GM08714 (cell line): ENCODE results near the gene NDUFA8.
A peak's percentile ranks its signal among the peaks of the same experiment; 100 is the strongest.

Source experiments
- H3K4me3 ChIP-seq: fragments of 200-500 bp; sonication (Bioruptor generic); 2 replicates; pipeline ENCODE4 v1.5.1; 2014; ENCODE audit warnings: mild to moderate bottlenecking, low read length, inconsistent platforms
- ZNF274 ChIP-seq: IDR thresholded peaks from 2 replicates; pipeline ENCODE4 v1.6.1; 2012; ENCODE audit warnings: mild to moderate bottlenecking, low read depth, low read length

The NDUFA8 gene

DNA sequence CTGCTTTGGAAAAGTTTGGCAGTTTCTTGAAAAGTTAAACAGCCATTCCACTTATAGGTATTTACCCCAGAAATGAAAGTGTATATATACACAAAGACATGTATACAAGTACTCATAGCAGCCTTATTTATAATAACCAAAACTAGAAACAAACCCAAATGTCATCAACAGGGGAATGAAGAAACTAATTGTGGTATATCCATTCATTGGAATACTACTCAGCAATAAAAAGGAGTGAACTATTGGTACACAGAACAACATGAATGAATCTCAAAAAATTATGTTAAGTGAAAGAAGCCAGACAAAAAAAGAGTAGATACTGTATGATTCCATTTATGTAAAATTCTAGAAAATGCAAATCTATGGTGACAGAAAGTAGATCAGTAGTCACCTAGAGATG is 2.8 kb upstream of the NDUFA8 start:
- TF ChIP-seq ZNF274: no peak
- H3K4me3 ChIP-seq: no peak overlapping the region

DNA sequence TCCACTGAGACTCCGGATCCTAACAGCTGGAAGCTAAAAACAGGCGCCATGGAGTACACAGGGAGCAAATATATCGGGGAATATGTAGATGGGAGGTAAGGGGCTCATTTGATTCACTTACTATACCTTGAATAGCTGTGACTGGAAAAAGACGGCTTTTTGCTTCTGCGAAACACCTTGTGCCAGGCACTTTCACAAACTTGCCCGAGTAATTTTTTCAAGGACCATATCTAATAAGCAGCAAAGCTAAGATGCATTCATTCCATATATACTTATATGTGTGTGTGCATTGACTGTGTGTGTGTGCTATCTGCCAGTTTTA is 307 bp upstream of the NDUFA8 start:
- no peak for TF ChIP-seq ZNF274
- H3K4me3 ChIP-seq: peak overlapping the region; percentile 96; the same call in 1 of the 2 replicates

DNA sequence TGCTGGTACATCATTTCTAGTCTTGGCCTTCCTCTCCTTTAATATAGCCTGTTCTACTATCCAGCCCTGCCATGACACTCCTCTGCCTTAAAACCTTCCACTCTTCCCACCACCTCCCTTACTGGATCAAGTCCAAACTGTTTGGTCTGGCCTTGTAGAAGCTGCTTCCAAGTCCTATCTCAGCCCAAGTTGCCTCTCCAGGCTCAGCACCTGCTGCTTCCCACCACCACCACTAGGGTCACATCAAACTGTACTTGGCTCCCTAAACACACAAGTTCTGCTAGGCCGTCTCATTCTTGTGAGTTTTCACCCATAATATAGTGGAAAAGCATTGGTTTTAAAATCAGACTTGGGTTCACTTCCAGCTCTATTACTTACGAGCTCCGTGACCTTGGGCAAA is 1.4 kb downstream of the NDUFA8 start:
- no peak for TF ChIP-seq ZNF274
- H3K4me3 ChIP-seq: no peak overlapping the region

DNA sequence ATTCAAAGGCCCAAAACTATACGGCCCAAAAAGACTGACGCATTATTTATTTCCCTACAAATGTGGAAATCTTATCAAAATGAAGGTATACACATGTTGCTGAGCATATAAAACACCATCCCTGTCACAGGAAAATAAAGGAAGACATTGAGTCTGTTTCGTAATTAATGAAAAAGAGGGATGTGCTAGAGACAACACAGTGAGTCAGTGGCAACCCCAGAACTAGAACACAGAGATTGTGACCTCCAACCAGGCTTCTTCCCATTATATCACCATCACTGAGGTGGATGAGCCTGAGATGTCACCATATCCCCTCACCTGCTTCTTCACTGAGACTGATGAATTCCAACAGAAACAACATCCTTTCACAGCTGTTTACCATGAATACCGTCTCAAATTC is 3.8 kb downstream of the NDUFA8 start:
- H3K4me3 ChIP-seq: no peak overlapping the region
- no peak for TF ChIP-seq ZNF274

DNA sequence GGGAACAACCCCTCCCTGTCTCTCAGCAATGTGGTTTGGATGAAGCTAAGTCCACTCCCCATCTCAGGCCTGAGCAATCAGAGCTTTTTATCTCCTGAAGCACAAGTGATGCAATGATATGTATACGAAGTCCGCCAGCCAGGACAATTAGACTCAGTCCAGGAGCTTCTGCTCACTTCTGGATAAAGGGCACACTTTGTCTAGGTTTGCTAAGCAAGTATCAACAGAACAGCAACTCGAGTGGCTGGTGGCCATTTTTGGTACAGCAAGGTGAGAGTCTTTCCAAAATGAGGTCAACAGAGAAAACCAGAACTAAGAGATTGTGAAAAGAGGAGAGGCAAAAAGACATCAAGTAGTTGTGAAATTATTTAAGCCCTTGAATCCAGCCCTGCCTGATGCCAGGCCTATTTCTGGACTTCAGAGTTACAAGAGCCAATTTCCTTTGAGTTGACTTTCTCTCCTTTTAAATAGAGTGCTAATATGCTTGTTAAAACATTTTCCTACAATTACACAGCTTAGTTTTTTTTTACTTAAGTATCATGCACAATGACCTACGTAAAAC is 8.2 kb downstream of the NDUFA8 start:
- TF ChIP-seq ZNF274: no peak
- H3K4me3 ChIP-seq: no peak overlapping the region

DNA sequence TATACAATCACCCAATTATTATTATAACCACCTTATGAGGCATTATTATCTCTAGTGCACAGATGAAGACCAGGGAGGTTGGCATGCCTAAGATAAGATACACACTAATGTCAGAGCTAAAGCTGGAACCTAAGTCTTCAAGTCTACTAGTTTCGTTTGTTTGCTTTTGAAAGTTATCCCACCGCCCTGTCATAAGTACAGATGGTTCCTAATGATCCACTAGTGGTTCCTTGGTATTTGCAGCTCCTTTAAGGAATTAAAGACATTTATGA is 14.1 kb downstream of the NDUFA8 start:
- no peak overlapping the region for H3K4me3 ChIP-seq
- TF ChIP-seq ZNF274: no peak

DNA sequence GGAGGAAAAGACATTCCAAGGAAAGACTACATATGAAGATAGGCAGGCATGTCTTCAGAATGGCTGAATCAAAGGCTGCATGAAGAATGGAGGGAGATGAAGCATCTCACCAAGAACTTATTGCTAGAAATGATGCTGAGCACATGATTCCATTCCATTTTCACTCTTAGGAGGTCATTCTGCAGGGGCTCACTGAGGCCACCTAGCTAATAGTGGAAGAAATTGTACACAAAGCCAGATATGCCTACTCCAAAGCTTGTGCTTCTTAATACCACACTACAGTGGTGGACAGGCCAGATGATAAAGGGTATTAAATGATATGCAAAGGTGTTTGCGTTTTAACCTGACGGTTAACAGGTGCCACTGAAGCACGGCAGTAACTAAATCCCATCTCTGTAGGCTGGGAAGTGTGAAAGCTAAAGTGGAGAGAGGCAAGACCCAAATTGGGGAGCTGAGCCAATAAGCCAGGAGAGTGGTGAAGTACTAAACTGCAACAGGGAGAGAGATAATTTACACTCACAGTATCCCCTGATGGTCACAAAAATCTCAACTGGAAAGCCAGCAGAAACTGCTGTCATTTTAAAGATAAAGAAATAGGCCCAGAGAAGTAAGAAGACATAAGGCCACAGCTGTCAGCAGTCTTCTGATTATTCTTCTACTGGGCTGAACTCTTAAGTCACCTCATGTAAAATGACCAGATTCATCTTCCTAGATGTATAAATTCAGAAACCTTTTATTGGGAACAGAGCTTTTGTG is 14.6 kb downstream of the NDUFA8 start:
- H3K4me3 ChIP-seq: no peak overlapping the region
- no peak for TF ChIP-seq ZNF274

DNA sequence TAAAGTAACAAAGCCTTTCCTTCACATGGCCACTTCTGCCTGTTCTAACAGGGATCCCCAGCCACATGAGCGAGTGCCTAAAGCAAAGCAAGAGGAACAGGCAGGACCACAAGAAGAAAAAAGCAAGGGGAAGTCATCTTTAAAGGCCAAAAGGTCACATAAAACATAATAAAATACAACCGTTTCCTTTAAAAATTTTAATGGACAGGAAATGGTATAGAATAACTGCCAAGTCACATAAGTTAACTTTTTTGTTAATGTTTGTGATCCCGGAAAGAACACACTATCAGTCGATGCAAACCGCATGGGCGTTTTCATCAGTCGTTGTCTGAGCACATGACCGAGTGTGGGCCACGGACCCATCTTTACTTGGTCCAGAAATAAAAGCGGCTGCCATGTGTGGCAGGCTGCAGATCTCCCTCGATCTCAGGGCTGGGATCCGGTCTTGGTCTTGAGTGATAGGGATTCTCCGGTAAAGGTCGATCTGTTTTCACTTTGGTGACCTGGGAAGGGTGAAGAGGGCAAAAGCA is 15.6 kb downstream of the NDUFA8 start:
- TF ChIP-seq ZNF274: no peak
- H3K4me3 ChIP-seq: no peak overlapping the region

DNA sequence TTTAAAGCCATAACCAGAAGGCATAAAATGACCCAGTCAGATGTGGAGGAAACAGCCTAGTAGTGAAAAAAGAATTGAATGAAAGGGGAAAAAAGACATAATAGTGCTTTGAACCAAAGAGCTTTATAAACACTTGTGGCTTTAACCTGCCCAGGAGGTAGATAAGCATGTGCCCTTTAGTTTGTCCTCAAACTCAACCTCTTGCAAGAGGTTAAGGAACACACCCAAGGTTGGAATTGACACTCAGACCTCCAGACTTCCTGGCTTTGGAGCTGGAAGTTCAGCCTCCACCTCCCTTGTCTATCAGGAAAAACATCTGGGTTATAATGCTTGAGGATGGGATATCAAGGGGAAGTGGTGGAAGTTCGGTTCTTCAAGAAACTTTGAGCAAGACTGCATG is 16.3 kb downstream of the NDUFA8 start:
- no peak overlapping the region for H3K4me3 ChIP-seq
- no peak for TF ChIP-seq ZNF274

DNA sequence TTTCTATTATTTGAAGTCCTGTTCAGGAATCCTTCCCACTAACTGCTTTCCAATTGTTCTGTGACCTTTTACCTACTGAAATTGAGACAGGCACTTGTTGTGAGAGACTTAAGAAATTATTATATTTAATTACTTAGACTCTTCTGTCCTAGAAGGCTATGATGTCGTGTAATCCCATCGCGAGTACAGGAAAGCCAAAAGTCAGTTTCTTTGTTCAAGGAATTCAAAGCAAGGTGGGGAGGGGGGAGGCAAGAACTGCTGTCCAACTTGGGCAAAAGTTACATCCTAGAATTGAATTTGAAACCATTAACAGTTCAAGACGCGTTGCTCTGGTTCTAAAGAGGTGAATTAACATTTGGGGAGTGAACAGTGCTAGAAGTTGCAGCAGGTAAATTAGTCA is 17.9 kb downstream of the NDUFA8 start:
- no peak for TF ChIP-seq ZNF274
- H3K4me3 ChIP-seq: no peak overlapping the region

DNA sequence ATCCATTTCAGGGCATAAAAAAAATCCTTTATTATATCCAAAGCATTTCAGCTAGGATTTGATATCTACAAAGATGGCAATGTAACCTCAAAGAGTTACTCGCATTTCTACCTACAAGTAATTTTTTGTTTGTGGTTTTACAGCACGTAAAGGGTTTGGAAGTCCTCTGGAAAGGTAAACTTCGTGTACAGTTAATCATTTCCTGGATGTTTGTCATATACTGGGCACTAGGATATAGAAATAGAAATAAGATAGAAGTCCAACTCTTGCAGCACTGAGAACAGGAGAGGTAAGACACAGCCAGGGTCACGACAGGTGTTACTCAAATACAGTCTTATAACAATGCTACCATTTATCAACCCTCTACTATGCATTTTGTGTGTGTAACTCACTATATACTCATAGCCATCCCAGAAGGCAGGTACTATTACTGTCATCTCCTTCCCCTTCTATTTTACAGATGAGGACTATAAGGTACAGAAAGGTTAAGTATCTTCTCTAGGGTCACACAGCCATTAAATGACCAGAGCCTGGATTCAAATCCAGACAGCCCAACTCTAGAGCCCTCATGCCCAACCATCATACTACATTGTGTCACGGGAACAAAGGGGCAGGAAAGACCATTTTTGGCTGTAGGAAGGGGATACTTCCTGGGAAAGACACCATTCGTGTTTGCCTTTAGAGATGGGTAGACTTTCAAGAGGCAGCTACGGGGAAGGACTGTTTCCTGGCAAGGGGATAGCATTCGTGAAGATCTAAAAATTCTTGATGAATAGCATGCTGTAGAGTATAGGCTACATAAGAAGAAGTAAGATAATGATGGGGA is 19.0 kb downstream of the NDUFA8 start:
- TF ChIP-seq ZNF274: no peak

DNA sequence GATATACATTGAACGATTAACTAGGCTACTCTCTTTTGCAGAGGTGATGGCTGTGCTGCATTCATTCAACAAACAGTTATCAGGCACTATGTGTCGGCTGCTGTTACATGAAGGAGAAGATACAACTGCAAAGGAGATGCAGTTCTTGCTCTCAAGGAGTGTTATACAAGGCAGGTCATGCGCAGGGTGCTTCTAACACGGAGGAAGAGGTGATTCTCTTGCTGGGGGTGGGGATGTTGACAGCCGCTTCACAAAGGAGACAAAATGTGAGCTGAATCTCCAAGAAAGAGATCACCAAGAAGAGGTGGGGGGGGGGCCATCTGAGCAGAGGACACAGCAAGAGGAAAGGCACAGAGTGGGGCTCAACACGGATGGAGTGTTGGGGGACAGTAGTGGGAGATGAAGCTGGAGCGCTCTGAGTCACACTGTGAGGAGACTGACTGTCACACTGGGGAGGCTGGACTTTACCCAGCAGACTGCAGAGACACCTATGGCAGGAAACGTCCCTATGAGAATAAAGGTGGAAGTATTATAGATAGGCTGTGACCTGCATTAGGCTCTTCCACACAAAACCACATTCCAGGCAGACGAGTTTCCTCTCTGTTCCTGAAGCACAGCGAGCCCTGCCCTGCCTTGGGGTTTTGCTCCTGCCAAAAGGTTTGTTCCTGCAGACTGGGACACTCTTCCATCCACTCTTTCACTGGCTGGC is 20.9 kb downstream of the NDUFA8 start:
- H3K4me3 ChIP-seq: no peak overlapping the region

More for the DNA sequence above, 19.0 kb downstream of the NDUFA8 start:
- no peak overlapping the region for H3K4me3 ChIP-seq

DNA sequence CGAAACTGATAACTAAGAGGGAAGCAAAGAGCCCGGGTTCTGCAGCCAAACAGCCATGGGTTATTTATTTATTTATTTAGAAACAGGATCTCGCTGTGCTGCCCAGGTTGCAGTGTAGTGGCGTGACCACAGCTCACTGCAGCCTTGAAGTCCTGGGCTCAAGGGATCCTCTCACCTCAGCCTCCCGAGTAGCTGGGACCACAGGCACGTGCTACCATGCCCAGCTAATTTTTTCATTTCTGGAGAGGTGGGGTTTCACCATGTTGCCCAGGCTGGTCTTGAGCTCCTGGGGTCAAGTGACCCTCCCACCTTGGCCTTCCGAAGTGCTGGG is 24.1 kb downstream of the NDUFA8 start:
- no peak for TF ChIP-seq ZNF274
- no peak overlapping the region for H3K4me3 ChIP-seq

More for the DNA sequence above, 20.9 kb downstream of the NDUFA8 start:
- TF ChIP-seq ZNF274: no peak

DNA sequence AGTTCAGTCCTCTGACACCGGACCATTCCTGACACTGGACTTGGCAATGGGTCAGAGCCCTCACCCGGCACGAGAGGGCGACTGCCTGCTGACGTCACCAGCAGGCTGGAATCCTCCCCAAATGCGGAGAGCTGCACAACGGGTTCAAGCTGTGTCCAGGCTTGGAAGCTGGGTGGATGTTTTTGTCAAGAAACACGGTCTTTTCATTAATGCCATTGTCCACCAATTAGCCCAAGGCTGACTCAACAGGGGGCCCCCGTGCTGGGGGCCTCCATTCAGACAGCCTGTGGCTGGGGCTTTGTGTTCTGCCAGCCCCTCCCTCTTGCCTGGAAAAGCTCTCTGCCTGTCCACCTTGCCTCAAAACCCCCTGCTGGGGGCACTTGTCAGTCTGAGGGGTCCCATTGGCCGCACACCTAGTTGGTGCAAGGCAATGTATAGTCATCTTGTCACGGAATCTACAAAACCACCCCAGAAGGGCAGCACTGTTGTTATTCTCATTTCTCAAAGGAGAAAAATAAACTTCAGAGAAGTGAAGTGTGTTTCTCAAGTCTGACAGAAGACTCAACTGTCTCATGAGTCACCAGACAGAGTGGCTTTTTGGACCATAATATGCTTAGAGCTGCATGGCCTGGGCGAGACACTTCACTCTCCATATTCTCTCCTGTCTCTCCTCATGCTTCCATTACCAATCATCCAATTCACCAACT is 24.6 kb downstream of the NDUFA8 start:
- no peak overlapping the region for H3K4me3 ChIP-seq
- no peak for TF ChIP-seq ZNF274
